Rectal smooth muscle tissue (tissue), 1 donor: ENCODE data around the gene TXNIP.
A peak's percentile ranks its signal among the peaks of the same experiment; 100 is the strongest.

Source experiments
- H3K27ac ChIP-seq: one replicate; pipeline ENCODE4 v1.7.0; 2013; ENCODE audit warnings: low read depth, low read length, inconsistent platforms
- H3K27me3 ChIP-seq: one replicate; pipeline ENCODE4 v1.7.0; 2013; ENCODE audit warnings: low read length; ENCODE audit not compliant: control insufficient read depth, insufficient read depth
- H3K36me3 ChIP-seq: one replicate; pipeline ENCODE4 v1.7.0; 2013; ENCODE audit warnings: low read length; ENCODE audit not compliant: control insufficient read depth, insufficient read depth
- H3K4me1 ChIP-seq: one replicate; pipeline ENCODE4 v1.7.0; 2013; ENCODE audit warnings: low read length; ENCODE audit not compliant: control insufficient read depth, insufficient read depth
- H3K4me3 ChIP-seq: one replicate; pipeline ENCODE4 v1.7.0; 2013; ENCODE audit warnings: low read length
- H3K9ac ChIP-seq: one replicate; pipeline ENCODE4 v1.7.0; 2013; ENCODE audit warnings: low read length

TXNIP gene

GRCh38 chr1:145978854-145979745 lies 17.3 kb downstream of the TXNIP start:
- peak overlapping the region; percentile 16 for H3K9ac ChIP-seq
- peak overlapping the region; percentile 62 for H3K4me3 ChIP-seq
- peaks cover 62% of the 10 kb centered on the region for H3K4me1 ChIP-seq
- peaks cover 2% of the 10 kb centered on the region for H3K36me3 ChIP-seq
- H3K27ac ChIP-seq, result peak overlapping the region; percentile 98
- no peaks in the 10 kb centered on the region for H3K27me3 ChIP-seq

- Histone ChIP-seq H3K4me3 (peak overlapping the region; percentile 62), H3K4me1 (peaks cover 57% of the 10 kb centered on the region), H3K9ac (peak overlapping the region; percentile 16)
These were observed 17.9 kb downstream of the TXNIP start for GRCh38 chr1:145978471-145978853.

GRCh38 chr1:145977486-145978470 lies 18.6 kb downstream of the TXNIP start:
- peak overlapping the region; percentile 98 for H3K27ac ChIP-seq
- H3K27me3 ChIP-seq, result no peaks in the 10 kb centered on the region
- peaks cover 50% of the 10 kb centered on the region for H3K4me1 ChIP-seq
- H3K9ac ChIP-seq, result no peak overlapping the region
- H3K4me3 ChIP-seq, result peak overlapping the region; percentile 22
- H3K36me3 ChIP-seq, result peaks cover 2% of the 10 kb centered on the region

More at GRCh38 chr1:145978471-145978853, 17.9 kb downstream of the TXNIP start:
- no peaks in the 10 kb centered on the region for H3K27me3 ChIP-seq
- H3K36me3 ChIP-seq, result peaks cover 2% of the 10 kb centered on the region
- H3K27ac ChIP-seq, result peak overlapping the region; percentile 98

- H3K9ac ChIP-seq, result no peak overlapping the region
- H3K36me3 ChIP-seq, result peaks cover 2% of the 10 kb centered on the region
- H3K4me1 ChIP-seq, result peaks cover 43% of the 10 kb centered on the region
- no peak overlapping the region for H3K27ac ChIP-seq
- H3K27me3 ChIP-seq, result no peaks in the 10 kb centered on the region
- no peak overlapping the region for H3K4me3 ChIP-seq
These were observed 19.4 kb downstream of the TXNIP start for GRCh38 chr1:145977016-145977415.

GRCh38 chr1:145975216-145975615 lies 21.2 kb downstream of the TXNIP start:
- no peak overlapping the region for H3K27ac ChIP-seq
- peaks cover 2% of the 10 kb centered on the region for H3K36me3 ChIP-seq
- H3K4me1 ChIP-seq, result peaks cover 27% of the 10 kb centered on the region
- H3K9ac ChIP-seq, result no peak overlapping the region
- H3K4me3 ChIP-seq, result no peak overlapping the region
- no peaks in the 10 kb centered on the region for H3K27me3 ChIP-seq

GRCh38 chr1:145974721-145975120 lies 21.7 kb downstream of the TXNIP start:
- Histone ChIP-seq H3K36me3 (peaks cover 2% of the 10 kb centered on the region), H3K27ac (no peak overlapping the region), H3K9ac (no peak overlapping the region), H3K27me3 (no peaks in the 10 kb centered on the region), H3K4me3 (no peak overlapping the region), H3K4me1 (peaks cover 22% of the 10 kb centered on the region)

- Histone ChIP-seq H3K4me1 (peaks cover 4% of the 10 kb centered on the region), H3K27me3 (no peaks in the 10 kb centered on the region), H3K36me3 (peaks cover 2% of the 10 kb centered on the region), H3K4me3 (no peak overlapping the region), H3K9ac (no peak overlapping the region), H3K27ac (no peak overlapping the region)
These were observed 23.8 kb downstream of the TXNIP start for GRCh38 chr1:145972580-145972979.

GRCh38 chr1:145967288-145967687 lies 29.1 kb downstream of the TXNIP start:
- Histone ChIP-seq H3K27me3 (no peaks in the 10 kb centered on the region), H3K9ac (no peak overlapping the region), H3K27ac (no peak overlapping the region), H3K4me3 (no peak overlapping the region), H3K36me3 (peaks cover 2% of the 10 kb centered on the region), H3K4me1 (peaks cover 15% of the 10 kb centered on the region)

GRCh38 chr1:145965119-145965744 lies 31.1 kb downstream of the TXNIP start:
- peak overlapping the region; percentile 75 for H3K27ac ChIP-seq
- H3K4me3 ChIP-seq, result peak overlapping the region; percentile 68
- peaks cover 2% of the 10 kb centered on the region for H3K36me3 ChIP-seq
- H3K9ac ChIP-seq, result no peak overlapping the region
- H3K4me1 ChIP-seq, result peaks cover 15% of the 10 kb centered on the region
- peaks cover 2% of the 10 kb centered on the region for H3K27me3 ChIP-seq

GRCh38 chr1:145964328-145965118 lies 31.9 kb downstream of the TXNIP start, which contains the start of the genes ANKRD34A and POLR3GL:
TSS of gene ANKRD34A (minus strand) at chr1:145964575. CDS start at chr1:145961759, 2,816 bp downstream.
TSS of gene POLR3GL (plus strand) at chr1:145964690. CDS start at chr1:145974866, 10,176 bp downstream.
- H3K4me1 ChIP-seq, result peaks cover 15% of the 10 kb centered on the region
- peaks cover 2% of the 10 kb centered on the region for H3K27me3 ChIP-seq
- H3K27ac ChIP-seq, result peak within 1 kb of the TSS; percentile 75
- peak within 1 kb of the TSS; percentile 68 for H3K4me3 ChIP-seq
- peak within 1 kb of the TSS; percentile 43 for H3K9ac ChIP-seq
- H3K36me3 ChIP-seq, result peaks cover 2% of the 10 kb centered on the region

GRCh38 chr1:145963265-145964019 lies 32.9 kb downstream of the TXNIP start:
- peaks cover 16% of the 10 kb centered on the region for H3K4me1 ChIP-seq
- peak overlapping the region; percentile 68 for H3K4me3 ChIP-seq
- H3K27ac ChIP-seq, result peak overlapping the region; percentile 75
- H3K27me3 ChIP-seq, result peaks cover 2% of the 10 kb centered on the region
- peaks cover 2% of the 10 kb centered on the region for H3K36me3 ChIP-seq
- H3K9ac ChIP-seq, result peak overlapping the region; percentile 3
